Spinal cord (tissue), 10 donors: ENCODE data around the gene DTX2. TPM values are rescaled to one million over a fixed set of nuclear protein-coding genes. Genes with fewer than 3 reads are reported as not detected.
"Not testable (repeated sequence)": the region's sequence is repeated elsewhere in the genome, so short reads cannot be mapped to it uniquely, and the experiment has no call there.

ENCODE experiments used
- DNase-seq, 6 donors: peaks; one replicate each; pipeline versions ENCODE4 v3.0.0 to v3.0.0-alpha.2; 2013 to 2015; ENCODE audit warnings: low spot score in 6 of 6, low read depth in 4 of 6
- H3K27ac ChIP-seq: one replicate; pipeline ENCODE4 v1.5.1; 2013; ENCODE audit warnings: low read depth, low read length, control low read depth
- H3K27me3 ChIP-seq: one replicate; pipeline ENCODE4 v1.6.1; 2013; ENCODE audit warnings: low read length; ENCODE audit not compliant: control insufficient read depth, insufficient read depth
- H3K36me3 ChIP-seq: one replicate; pipeline ENCODE4 v1.6.1; 2013; ENCODE audit warnings: low read length; ENCODE audit not compliant: control insufficient read depth, insufficient read depth
- H3K4me1 ChIP-seq: one replicate; pipeline ENCODE4 v1.6.1; 2013; ENCODE audit warnings: low read length; ENCODE audit not compliant: control insufficient read depth, insufficient read depth
- H3K4me3 ChIP-seq: one replicate; pipeline ENCODE4 v1.5.1; 2013; ENCODE audit warnings: low read depth, low read length, control low read depth
- H3K9me3 ChIP-seq: one replicate; pipeline ENCODE4 v1.6.1; 2013; ENCODE audit warnings: low read length; ENCODE audit not compliant: control insufficient read depth, insufficient read depth
- WGBS: methylation state at CpG from one replicate; pipeline ENCODE4 v1.1.5; 2013; ENCODE audit warnings: missing lambda C conversion rate; ENCODE audit not compliant: insufficient coverage; 5-methylcytosine and 5-hydroxymethylcytosine counted together
- polyA plus RNA-seq, 2 donors: library from polyadenylated mRNA; unstranded; fragments of 120-200 nt; gene quantifications; one replicate each; pipeline ENCODE4 v1.2.1, GENCODE V29; 2013; ENCODE audit not compliant: insufficient read length in 2 of 2
- total RNA-seq, 2 donors: library from RNA; depleted of rRNA in 1 of 2; stranded (reverse); fragments of 120-200 nt in 1 of 2; fragments of >200 nt in 1 of 2; gene quantifications; one replicate each; pipeline versions ENCODE4 v1.2.3 to v1.2.4, GENCODE V29; 2013 to 2014
- donor health status: healthy.

Gene DTX2
- total and polyA plus RNA-seq, 4 donors = 3.6 to 11.4 (median 7.7) TPM

DNA sequence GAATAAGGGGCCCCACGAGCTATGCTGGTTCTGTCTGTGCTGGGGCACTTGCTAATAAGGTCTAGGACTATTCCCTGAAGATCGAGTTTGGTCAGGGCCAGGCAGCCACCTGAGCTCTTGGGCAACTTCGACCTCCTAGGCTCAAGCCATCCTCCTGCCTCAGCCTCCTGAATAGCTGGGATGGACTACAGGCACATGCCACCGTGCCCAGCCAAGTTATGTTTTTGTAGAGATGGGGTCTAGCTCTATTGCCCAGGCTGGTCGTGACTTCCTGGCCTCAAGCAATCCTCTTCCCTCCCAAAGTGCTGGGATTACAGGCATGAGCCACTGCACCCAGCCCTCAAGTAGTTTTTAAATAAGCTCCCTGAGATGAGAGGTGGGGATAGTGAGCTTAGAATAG is 33.9 kb upstream of the DTX2 start:
- no peak overlapping the region for H3K27ac ChIP-seq
- H3K4me1 ChIP-seq = no peaks in the 10 kb centered on the region
- no peaks in the 10 kb centered on the region for H3K9me3 ChIP-seq
- no peak for DNase-seq
- H3K36me3 ChIP-seq = no peaks in the 10 kb centered on the region
- peaks cover 2% of the 10 kb centered on the region for H3K27me3 ChIP-seq
- H3K4me3 ChIP-seq = no peak overlapping the region
- 80% methylated on average over 3 of the region's 5 CpGs for whole genome bisulfite sequencing

DNA sequence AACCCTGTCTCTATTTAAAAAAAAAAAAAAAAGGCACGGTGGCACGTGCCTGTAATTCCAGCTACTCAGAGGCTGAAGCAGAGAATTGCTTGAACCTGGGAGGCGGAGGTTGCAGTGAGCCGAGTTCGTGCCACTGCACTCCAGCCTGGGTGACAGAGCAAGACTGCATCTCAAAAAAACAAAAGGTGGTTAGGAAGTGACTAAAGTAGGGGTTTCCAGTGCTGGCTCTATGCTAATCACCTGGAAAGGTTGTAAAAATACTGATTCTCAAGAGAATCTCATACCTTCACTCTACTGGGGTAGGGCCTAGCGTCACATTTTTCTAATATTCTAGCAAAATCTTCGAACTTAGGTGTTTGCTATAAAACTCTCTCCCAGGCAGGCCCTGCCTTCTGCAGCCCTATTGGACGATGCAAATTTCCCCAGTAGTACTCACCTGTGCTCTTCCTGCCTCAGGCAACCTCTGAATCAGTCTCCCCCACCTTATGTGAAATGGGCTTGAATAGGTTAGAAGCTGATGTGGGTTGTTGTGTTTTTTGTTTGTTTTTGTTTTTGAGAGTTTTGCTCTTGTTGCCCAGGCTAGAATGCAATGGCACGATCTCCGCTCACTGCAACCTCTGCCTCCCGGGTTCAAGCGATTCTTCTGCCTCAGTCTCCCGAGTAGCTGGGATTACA is 33.2 kb upstream of the DTX2 start:
- WGBS = 95% methylated on average over 3 of the region's 13 CpGs
- no peak for DNase-seq
- Histone ChIP-seq H3K27me3 (peaks cover 2% of the 10 kb centered on the region), H3K27ac (no peak overlapping the region), H3K36me3 (no peaks in the 10 kb centered on the region), H3K4me3 (no peak overlapping the region), H3K9me3 (no peaks in the 10 kb centered on the region), H3K4me1 (no peaks in the 10 kb centered on the region)

DNA sequence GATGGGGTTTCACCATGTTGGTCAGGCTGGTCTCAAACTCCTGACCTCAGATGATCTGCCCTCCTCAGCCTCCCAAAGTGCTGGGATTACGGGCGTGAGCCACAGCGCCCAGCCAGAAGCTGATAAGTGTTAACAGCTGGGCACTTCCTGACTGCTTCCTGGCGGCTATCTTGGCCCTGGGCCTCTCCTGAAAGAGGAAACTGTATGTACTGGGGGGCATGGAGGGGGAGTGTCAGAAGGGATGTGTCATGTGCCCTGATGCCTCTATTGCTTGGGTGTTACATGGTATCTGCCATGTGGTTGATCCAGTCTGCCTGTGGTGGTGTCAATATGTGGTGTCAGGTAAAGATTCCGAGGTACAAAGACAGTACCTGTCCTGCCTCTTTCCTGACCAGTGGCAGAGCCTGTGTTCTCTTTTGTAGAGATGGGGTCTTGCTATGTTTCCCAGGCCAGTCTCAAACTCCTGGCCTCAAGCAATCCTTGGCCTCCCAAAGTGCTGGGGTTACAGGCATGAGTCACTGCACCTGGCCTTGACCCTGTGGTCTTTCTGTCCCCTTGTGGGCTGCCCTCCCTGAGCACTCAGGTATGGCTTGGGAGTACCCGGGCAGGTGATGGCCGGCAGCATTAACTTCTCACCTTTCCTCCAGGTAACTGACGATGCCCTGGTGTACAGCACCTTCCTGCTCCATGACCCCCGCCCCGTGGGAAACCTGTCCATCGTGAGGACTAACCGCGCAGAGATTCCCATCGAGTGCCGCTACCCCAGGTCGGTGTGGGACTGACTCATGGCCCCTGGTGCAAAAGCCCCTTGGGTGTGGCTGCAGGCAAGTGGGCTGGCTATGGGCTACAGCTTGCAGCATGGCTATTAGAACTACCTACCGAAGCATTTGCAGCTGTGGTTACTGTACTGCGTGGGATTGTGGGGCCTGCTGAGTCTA is 32.4 kb upstream of the DTX2 start:
- Histone ChIP-seq H3K27me3 (peaks cover 2% of the 10 kb centered on the region), H3K4me3 (no peak overlapping the region), H3K27ac (no peak overlapping the region), H3K36me3 (no peaks in the 10 kb centered on the region), H3K4me1 (no peaks in the 10 kb centered on the region), H3K9me3 (no peaks in the 10 kb centered on the region)
- no peak for DNase-seq
- 79% methylated on average over 18 of the region's 18 CpGs for WGBS

DNA sequence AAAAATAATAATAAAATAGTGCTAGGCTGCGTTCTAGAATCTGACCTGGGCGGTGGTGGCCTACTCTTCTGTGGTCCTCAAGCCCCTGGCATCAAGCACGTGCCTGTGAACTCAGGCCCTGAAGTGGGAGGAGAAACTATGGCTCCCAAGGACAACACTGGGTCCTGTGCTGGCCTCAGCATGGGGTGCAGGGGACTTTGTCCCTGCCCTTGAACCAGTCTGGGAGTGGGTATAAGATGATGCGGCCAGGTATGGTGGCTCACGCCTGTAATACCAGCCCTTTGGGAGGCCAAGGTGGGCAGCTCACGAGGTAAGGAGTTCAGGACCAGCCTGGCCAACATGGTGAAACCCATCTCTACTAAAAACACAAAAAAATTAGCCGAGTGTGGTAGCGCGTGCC is 31.3 kb upstream of the DTX2 start:
- Histone ChIP-seq H3K4me1 (no peaks in the 10 kb centered on the region), H3K4me3 (no peak overlapping the region), H3K27ac (no peak overlapping the region), H3K27me3 (no peaks in the 10 kb centered on the region), H3K9me3 (no peaks in the 10 kb centered on the region), H3K36me3 (no peaks in the 10 kb centered on the region)
- DNase-seq = no peak
- 90% methylated on average over 7 of the region's 9 CpGs for WGBS

DNA sequence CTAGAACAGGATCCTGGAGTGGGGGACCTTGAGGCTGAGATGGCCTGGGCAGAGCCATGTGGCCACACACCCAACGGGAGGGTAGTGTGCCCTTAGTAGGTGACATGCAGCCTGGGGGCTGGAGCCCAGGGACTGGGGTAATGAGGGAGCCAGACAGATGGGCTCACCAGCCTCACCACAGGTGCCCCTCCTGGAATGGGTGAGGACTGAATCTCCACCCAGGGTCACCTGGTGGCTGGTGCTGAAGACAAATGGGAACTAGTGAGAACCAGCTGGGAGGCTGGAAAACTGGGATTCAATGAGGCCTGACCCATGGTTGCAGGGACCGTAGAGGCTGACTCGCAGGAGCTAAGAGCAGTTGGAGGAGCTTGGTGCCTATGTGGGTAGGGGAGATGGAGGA is 30.7 kb upstream of the DTX2 start:
- 86% methylated on average over 3 of the region's 3 CpGs for WGBS
- no peak for DNase-seq

DNA sequence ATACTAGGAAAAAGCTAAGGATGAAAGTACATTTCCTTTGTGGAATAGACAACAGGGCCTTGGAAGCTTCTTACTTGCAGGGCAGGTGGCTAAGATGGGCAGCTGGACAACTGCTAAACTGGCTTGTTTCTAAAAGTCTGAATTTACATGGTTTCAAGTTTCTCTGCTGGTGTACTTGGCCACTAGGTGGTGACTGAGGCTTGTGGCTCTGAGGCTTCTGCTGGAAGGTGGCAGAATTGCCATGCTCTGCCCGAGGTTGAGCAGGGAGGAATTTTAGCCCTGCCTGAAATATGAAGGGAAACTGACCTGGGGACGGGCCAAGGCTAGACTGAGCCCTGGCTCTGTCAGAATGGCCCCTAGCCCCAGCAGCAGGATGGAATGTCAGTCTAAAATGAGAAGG is 23.6 kb upstream of the DTX2 start:
- no CpG with 5 or more reads among the region's 2 CpGs for WGBS
- not testable (repeated sequence) for H3K27ac ChIP-seq, H3K9me3 ChIP-seq, H3K4me1 ChIP-seq, H3K36me3 ChIP-seq, H3K27me3 ChIP-seq, H3K4me3 ChIP-seq
- DNase-seq = peak in 5 of 6 donors; percentile 35 to 88 (median 50)

More for the DNA sequence above, 30.7 kb upstream of the DTX2 start:
- Histone ChIP-seq H3K4me1 (no peaks in the 10 kb centered on the region), H3K9me3 (no peaks in the 10 kb centered on the region), H3K4me3 (no peak overlapping the region), H3K27ac (no peak overlapping the region), H3K27me3 (no peaks in the 10 kb centered on the region), H3K36me3 (no peaks in the 10 kb centered on the region)

DNA sequence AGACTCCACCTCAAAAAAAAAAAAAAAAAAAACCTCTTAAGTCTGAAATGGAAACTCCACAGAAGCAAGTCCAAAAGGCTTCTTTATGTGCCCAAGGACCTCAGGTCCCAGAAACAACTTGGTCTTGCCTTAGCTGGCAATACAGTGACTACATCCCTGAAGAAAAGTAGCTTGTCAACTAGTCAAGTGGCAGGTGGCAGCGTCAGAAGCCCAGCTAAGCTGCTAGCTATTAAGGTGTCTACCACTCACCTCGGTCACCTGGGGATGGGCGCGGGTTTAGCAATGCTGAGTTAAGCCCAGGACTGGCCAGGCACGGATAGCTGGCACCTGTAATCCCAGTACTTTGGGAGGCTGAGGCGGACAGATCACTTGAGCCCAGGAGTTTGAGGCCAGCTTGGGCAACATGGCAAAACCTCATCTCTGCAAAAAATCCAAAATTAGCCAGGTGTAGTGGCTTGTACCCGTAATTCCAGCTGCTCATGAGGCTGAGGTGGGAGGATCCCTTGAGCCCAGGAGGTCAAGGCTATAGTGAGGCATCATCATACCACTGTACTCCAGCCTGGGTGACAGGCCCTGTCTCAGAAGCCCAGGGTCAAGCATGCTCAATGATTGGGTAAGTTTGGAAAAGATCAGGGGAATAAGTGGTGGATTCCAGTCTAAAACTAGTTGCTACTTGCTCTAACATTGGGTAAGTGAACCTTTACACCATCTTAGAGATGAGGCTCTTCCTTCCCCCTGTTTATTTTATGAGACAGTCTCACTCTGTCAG is 22.2 kb upstream of the DTX2 start:
- H3K27me3 ChIP-seq, H3K27ac ChIP-seq, DNase-seq, H3K4me3 ChIP-seq, H3K36me3 ChIP-seq, H3K9me3 ChIP-seq, H3K4me1 ChIP-seq: not testable (repeated sequence)
- no CpG with 5 or more reads among the region's 7 CpGs for WGBS

DNA sequence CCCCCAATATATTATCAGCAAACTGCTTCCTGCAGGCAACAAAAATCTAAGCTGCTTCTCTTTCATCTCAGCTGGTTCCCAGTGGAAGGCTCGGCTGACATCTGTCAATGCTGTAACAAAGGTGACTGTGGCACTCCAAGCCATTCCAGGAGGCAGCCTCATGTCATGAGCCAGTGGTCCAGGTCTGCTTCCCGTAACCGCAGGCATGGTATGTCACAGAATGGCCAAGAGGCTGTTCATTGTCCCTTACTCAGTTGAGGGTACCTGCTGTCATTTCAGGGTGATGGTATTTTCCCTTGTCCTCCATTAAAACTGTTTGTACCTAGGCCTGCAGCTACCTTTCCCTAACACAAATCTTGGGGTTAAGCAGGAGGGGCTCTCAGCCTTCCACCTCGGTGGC is 21.1 kb upstream of the DTX2 start:
- not testable (repeated sequence) for H3K4me1 ChIP-seq, H3K4me3 ChIP-seq, H3K27ac ChIP-seq, H3K9me3 ChIP-seq, H3K27me3 ChIP-seq, DNase-seq, H3K36me3 ChIP-seq
- WGBS = 79% methylated on average over 3 of the region's 4 CpGs

DNA sequence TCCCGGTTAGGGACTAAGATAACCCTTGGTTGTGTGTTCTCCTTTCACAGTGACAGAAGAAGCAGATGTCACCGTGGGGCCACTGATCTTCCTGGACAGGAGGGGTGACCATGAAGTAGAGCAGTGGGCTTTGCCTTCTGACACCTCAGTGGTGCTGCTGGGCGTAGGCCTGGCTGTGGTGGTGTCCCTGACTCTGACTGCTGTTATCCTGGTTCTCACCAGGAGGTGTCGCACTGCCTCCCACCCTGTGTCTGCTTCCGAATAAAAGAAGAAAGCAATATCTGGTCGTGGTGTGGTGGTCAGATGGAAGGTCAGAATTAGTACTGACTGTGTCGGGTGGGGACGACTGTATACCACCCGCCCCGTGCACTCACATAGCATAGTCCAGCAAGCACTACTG is 19.7 kb upstream of the DTX2 start:
- no CpG with 5 or more reads among the region's 10 CpGs for WGBS
- not testable (repeated sequence) for H3K27me3 ChIP-seq, H3K36me3 ChIP-seq, H3K9me3 ChIP-seq, DNase-seq, H3K4me3 ChIP-seq, H3K4me1 ChIP-seq, H3K27ac ChIP-seq
